ENCODE data around the gene CBY1.

CBY1 gene

DNA sequence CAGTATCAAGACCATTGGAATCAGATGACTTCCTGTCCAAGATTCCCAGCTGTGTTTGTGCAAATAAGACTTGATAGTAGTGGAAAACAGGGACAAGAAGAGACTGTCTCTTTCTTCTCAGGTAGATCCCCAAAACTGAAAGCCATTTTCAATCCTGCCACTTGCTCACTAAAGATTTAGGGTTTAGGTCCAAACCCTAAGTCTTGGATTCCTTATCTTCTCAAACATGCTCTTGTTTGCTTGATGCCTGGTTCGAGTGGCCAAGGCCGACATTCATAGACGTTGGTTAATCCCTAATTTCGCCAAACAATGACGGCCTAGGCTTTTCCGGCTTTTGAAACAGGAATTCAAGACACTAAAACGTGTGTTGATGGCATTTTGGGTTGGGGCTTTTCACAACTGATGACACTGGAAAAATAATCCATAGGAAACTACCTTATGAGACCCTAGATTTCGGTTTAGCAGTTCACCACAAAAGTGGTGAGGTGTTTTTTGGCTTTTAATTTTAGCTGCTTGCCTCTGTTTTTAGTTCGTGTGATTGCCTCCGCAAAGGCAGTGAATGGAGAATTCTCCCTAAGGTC lies 48.3 kb downstream of the CBY1 start:
- DNase-seq, result peak; percentile 16

DNA sequence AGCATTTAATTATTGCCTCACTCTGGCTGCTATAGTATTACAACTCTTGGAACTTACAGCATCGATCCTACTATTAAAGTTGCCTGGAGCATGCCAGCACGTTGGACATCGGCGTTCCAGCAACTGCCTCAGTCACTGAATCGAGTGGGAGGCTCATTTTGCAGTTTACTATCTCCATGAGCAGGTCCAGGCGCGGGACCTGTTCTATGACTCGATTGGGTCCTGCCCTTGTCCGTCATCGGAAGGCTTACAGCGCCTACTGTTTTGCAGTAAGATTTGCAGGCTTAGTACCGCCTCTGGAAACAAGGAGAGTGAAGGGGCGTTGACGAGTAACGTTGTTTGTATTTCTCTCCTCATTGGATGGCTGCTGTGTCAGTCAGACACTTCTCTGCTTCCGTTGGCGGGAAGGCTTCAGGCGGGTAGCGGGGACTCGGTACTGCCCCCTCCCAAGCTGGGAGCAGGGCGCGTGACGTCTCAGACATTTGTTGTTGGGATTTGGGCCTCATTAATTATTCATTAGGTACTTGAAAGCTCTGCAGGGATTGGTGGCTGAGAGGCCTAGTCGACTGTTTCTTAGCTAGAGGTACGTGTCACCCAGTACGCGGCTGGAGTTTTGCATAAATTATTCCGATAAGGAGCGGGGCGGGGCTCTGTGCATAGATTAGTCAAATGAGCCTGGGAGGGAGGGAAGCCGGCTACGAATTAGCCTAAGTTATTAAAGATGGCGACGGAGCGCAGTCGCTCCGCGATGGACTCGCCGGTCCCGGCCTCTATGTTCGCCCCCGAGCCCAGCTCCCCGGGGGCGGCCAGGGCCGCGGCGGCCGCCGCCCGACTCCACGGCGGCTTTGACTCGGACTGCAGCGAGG lies 49.0 kb downstream of the CBY1 start, which contains the start of gene GTPBP1:
Gene GTPBP1, plus strand, starts transcription at position 710 of the 866 bp plus-strand sequence. Its CDS starts 12 bp downstream, at position 722.
- DNase-seq, result peak; percentile 100

- DNase-seq, result peak; percentile 48
These were observed 49.9 kb downstream of the CBY1 start for GRCh38 chr22:38706101-38706900.

DNA sequence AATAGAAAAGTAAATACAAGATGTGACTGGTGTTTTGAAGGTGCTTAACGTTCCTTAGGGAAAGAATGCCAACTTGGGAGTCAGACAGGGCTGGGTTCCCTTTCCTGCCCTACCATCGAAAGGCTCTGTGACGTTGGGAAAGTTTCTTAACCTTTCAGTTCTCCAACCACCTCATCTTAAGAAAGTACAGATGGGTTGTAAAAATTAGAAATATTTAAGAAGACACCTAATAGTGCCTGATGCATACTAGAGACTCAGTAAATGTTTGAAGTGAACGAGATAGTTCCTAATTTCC lies 50.4 kb downstream of the CBY1 start:
- DNase-seq, result no peak

DNA sequence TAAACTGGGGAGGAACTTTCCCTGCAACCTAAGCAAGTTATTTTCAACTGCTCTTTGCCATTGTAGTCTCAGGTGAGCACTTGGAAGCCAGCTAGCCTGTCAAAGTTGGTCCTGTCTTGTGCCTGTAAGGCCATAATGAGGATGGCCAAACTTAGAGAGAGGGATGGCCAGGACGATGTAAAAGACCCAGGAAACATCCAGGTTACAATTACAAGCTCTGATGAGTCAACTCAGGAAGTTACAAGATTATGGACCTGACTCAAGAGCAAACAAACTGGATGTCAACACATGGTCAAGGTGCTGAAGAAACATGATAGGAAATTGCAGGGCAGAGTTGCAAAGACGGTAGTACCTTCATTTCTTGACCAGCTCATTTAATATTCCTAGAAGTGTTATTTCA lies 50.9 kb downstream of the CBY1 start:
- no peak for DNase-seq

DNA sequence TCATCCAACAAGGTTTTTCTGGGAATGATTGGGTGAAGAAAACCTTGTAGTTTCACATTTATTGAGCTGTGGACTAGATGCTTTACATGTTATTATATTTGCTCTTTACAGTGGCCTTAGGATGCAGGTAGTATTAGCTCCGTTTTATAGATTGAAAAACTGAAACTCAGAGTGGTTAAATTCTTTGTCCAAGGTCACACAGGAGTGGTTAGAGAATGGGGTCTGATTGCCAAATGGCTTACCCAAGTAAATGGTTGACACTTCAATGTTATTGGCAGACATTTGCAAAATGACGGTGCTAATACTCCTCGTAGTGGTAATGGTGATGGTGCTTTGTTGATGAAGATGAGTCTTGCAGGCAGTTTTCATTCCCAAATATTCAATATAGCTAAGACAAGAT lies 51.5 kb downstream of the CBY1 start:
- DNase-seq, result no peak

DNA sequence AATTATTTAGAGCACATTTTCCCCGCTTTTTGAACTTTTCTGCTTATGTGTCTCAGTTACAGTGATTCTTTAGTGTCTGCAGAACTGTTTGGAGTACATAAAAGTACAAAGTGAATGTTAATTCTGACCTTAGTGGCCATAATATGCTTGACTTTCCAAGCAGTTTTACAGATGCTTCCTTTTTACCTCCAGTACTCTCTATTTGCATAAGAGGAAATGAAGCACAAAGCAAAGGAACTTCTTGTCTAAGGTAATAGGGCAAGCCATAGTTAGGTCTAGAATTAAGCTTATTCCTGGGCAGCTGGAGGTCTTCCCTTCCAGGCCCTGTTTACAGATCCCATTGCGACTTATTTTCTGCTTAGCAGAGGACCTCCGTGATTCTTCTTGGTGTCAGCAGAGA lies 52.9 kb downstream of the CBY1 start:
- DNase-seq, result no peak

DNA sequence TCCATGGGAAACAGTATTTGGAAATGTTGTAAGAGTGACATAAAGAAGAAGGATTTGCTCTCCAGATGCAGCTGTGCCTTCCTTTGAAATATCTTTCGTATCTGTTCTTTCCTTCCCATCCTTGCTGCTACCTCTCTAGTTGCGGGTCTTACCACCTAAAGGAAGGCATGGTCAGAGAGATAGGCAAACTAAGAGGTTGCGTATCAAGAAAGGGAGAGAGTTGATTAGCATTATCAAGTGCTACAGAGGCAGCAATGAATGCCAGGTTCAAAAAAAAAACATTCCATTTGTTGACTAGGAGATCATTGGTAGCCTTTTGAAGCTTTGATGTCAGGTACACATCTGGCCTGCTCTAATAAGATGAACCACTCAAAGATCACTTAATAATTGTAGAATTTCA lies 53.9 kb downstream of the CBY1 start:
- no peak for DNase-seq

DNA sequence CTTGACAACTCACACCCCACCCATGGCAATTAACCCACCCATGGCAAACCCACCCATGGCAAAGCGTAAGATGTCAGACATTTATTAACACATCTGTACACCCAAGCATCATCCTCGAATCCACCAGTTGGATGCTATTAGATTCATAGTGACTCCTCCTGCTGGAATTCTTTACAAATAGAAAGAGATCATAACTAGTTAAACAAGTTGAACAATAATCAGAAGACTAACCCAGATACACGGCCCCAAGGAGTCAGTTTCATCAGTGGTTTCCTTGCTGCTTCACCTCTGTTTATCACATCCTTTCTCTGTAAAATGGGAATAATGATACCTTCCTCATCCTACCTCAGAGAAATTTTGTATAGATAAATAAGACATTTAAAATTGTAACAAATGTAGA lies 54.4 kb downstream of the CBY1 start:
- no peak for DNase-seq

GRCh38 chr22:38712486-38713207 lies 56.2 kb downstream of the CBY1 start:
- no peak for DNase-seq

- no peak for DNase-seq
These were observed 57.5 kb downstream of the CBY1 start for GRCh38 chr22:38713921-38714320.

GRCh38 chr22:38715176-38715764 lies 58.8 kb downstream of the CBY1 start:
- no peak for DNase-seq

GRCh38 chr22:38715852-38716251 lies 59.4 kb downstream of the CBY1 start:
- no peak for DNase-seq

GRCh38 chr22:38716271-38716670 lies 59.8 kb downstream of the CBY1 start:
- DNase-seq, result no peak

DNA sequence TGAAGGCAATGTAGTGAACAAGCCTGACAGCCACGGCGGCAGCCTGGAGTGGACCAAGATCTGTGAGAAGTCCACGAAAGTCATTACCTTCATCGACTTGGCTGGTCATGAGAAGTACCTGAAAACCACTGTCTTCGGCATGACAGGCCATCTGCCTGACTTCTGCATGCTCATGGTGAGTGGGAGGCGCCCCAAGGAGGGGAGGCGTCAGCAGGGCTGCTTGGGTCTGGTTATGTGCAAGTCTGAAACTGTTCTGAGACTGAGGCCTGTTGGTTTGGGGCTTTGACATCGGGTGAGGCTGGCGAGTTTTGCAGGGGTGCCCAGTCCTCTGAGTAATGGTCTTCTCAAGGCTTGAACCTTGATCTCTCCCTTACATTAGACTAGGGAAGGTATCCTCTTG lies 60.4 kb downstream of the CBY1 start:
- no peak for DNase-seq

GRCh38 chr22:38717244-38717643 lies 60.8 kb downstream of the CBY1 start:
- DNase-seq, result no peak

- DNase-seq, result no peak
These were observed 62.0 kb downstream of the CBY1 start for GRCh38 chr22:38718414-38718813.

GRCh38 chr22:38719196-38719595 lies 62.8 kb downstream of the CBY1 start:
- DNase-seq, result no peak

- no peak for DNase-seq
These were observed 63.9 kb downstream of the CBY1 start for GRCh38 chr22:38720350-38720749.

GRCh38 chr22:38721551-38721950 lies 65.1 kb downstream of the CBY1 start:
- no peak for DNase-seq
